Memory B cell (primary cell): ENCODE data around the gene SAP25.
"Not testable (repeated sequence)": the region's sequence is repeated elsewhere in the genome, so short reads cannot be mapped to it uniquely, and the experiment has no call there.

Experiments
- ATAC-seq: fragments of 150-1000 bp; cut with Tn5 transposase; 2 replicates; pipeline ENCODE4 v1.10.0; 2021; ENCODE audit warnings: low read depth, mild to moderate bottlenecking, moderate library complexity
- DNase-seq, 2 donors: peaks; one replicate each; pipeline ENCODE4 v3.0.0; 2022; ENCODE audit warnings: low spot score in 2 of 2
- H3K27ac Mint-ChIP-seq: one replicate; pipeline ENCODE4 v1.8.0; 2022; ENCODE audit warnings: mild to moderate bottlenecking, moderate library complexity, mixed read lengths
- H3K27me3 Mint-ChIP-seq: one replicate; pipeline ENCODE4 v1.8.0; 2022; ENCODE audit warnings: mixed read lengths
- H3K36me3 Mint-ChIP-seq: one replicate; pipeline ENCODE4 v1.8.0; 2022; ENCODE audit warnings: mild to moderate bottlenecking, mixed read lengths
- H3K4me1 Mint-ChIP-seq: one replicate; pipeline ENCODE4 v1.8.0; 2022; ENCODE audit warnings: mixed read lengths
- H3K4me3 Mint-ChIP-seq: one replicate; pipeline ENCODE4 v1.8.0; 2022; ENCODE audit warnings: mild to moderate bottlenecking, moderate library complexity, mixed read lengths
- H3K9me3 Mint-ChIP-seq: one replicate; pipeline ENCODE4 v1.8.0; 2022; ENCODE audit warnings: mixed read lengths

SAP25 gene

GRCh38 chr7:100566018-100566531 lies 7.6 kb downstream of the SAP25 start:
- Mint-ChIP-seq H3K36me3 (peaks cover 4% of the 10 kb centered on the region), H3K27ac (no peak overlapping the region)

GRCh38 chr7:100565133-100565571 lies 8.5 kb downstream of the SAP25 start:
- no peaks in the 10 kb centered on the region for H3K27me3 Mint-ChIP-seq
- H3K4me3 Mint-ChIP-seq = no peak overlapping the region
- peaks cover 4% of the 10 kb centered on the region for H3K36me3 Mint-ChIP-seq
- no peaks in the 10 kb centered on the region for H3K9me3 Mint-ChIP-seq
- H3K27ac Mint-ChIP-seq = no peak overlapping the region
- no peak for DNase-seq
- ATAC-seq = no peak
- peaks cover 23% of the 10 kb centered on the region for H3K4me1 Mint-ChIP-seq

More at GRCh38 chr7:100566018-100566531, 7.6 kb downstream of the SAP25 start:
- H3K27me3 Mint-ChIP-seq = no peaks in the 10 kb centered on the region
- ATAC-seq (no peak), DNase-seq (no peak)
- H3K9me3 Mint-ChIP-seq = no peaks in the 10 kb centered on the region
- H3K4me1 Mint-ChIP-seq = peaks cover 23% of the 10 kb centered on the region
- no peak overlapping the region for H3K4me3 Mint-ChIP-seq

- H3K36me3 Mint-ChIP-seq, DNase-seq, H3K4me3 Mint-ChIP-seq, H3K27ac Mint-ChIP-seq, ATAC-seq, H3K27me3 Mint-ChIP-seq, H3K9me3 Mint-ChIP-seq: not testable (repeated sequence)
- peaks cover 23% of the 10 kb centered on the region for H3K4me1 Mint-ChIP-seq
Measured at GRCh38 chr7:100564405-100564804, 9.3 kb downstream of the SAP25 start.

GRCh38 chr7:100563809-100564400 lies 9.8 kb downstream of the SAP25 start:
- DNase-seq (peak; percentile 83 to 89), ATAC-seq (peak; percentile 68)
- peaks cover 21% of the 10 kb centered on the region for H3K4me1 Mint-ChIP-seq
- no peak overlapping the region for H3K27ac Mint-ChIP-seq
- peaks cover 4% of the 10 kb centered on the region for H3K36me3 Mint-ChIP-seq
- H3K4me3 Mint-ChIP-seq = no peak overlapping the region
- no peaks in the 10 kb centered on the region for H3K27me3 Mint-ChIP-seq
- no peaks in the 10 kb centered on the region for H3K9me3 Mint-ChIP-seq

GRCh38 chr7:100563100-100563564 lies 10.6 kb downstream of the SAP25 start:
- no peak overlapping the region for H3K27ac Mint-ChIP-seq
- H3K27me3 Mint-ChIP-seq = no peaks in the 10 kb centered on the region
- peaks cover 4% of the 10 kb centered on the region for H3K36me3 Mint-ChIP-seq

GRCh38 chr7:100562195-100563099 lies 11.3 kb downstream of the SAP25 start:
- H3K9me3 Mint-ChIP-seq = no peaks in the 10 kb centered on the region
- no peak for DNase-seq
- no peak overlapping the region for H3K27ac Mint-ChIP-seq
- peaks cover 11% of the 10 kb centered on the region for H3K4me1 Mint-ChIP-seq
- no peaks in the 10 kb centered on the region for H3K27me3 Mint-ChIP-seq
- H3K36me3 Mint-ChIP-seq = peaks cover 4% of the 10 kb centered on the region
- no peak for ATAC-seq
- no peak overlapping the region for H3K4me3 Mint-ChIP-seq

More at GRCh38 chr7:100563100-100563564, 10.6 kb downstream of the SAP25 start:
- no peak for DNase-seq
- Mint-ChIP-seq H3K4me1 (peaks cover 16% of the 10 kb centered on the region), H3K4me3 (no peak overlapping the region), H3K9me3 (no peaks in the 10 kb centered on the region)
- ATAC-seq = no peak

GRCh38 chr7:100561491-100562194 lies 12.1 kb downstream of the SAP25 start:
- DNase-seq (no peak), ATAC-seq (no peak)
- no peaks in the 10 kb centered on the region for H3K9me3 Mint-ChIP-seq
- peaks cover 4% of the 10 kb centered on the region for H3K36me3 Mint-ChIP-seq
- H3K4me3 Mint-ChIP-seq = no peak overlapping the region
- H3K27ac Mint-ChIP-seq = no peak overlapping the region
- H3K4me1 Mint-ChIP-seq = peaks cover 7% of the 10 kb centered on the region
- H3K27me3 Mint-ChIP-seq = no peaks in the 10 kb centered on the region

- Mint-ChIP-seq H3K4me1 (peaks cover 5% of the 10 kb centered on the region), H3K9me3 (no peaks in the 10 kb centered on the region), H3K27me3 (no peaks in the 10 kb centered on the region), H3K27ac (no peak overlapping the region), H3K36me3 (peaks cover 11% of the 10 kb centered on the region), H3K4me3 (no peak overlapping the region)
- ATAC-seq (no peak), DNase-seq (no peak)
Measured at GRCh38 chr7:100559127-100559526, 14.6 kb downstream of the SAP25 start.

GRCh38 chr7:100556541-100556940 lies 17.2 kb downstream of the SAP25 start:
- Mint-ChIP-seq H3K27ac (no peak overlapping the region), H3K4me3 (no peak overlapping the region), H3K9me3 (no peaks in the 10 kb centered on the region), H3K36me3 (peaks cover 9% of the 10 kb centered on the region), H3K4me1 (peaks cover 5% of the 10 kb centered on the region), H3K27me3 (no peaks in the 10 kb centered on the region)
- ATAC-seq (no peak), DNase-seq (no peak)

- Mint-ChIP-seq H3K9me3 (no peaks in the 10 kb centered on the region), H3K36me3 (peaks cover 9% of the 10 kb centered on the region), H3K4me1 (peaks cover 5% of the 10 kb centered on the region), H3K27ac (no peak overlapping the region), H3K4me3 (no peak overlapping the region), H3K27me3 (no peaks in the 10 kb centered on the region)
- ATAC-seq (no peak), DNase-seq (no peak)
Measured at GRCh38 chr7:100555701-100556100, 18.0 kb downstream of the SAP25 start.

- H3K36me3 Mint-ChIP-seq = peaks cover 9% of the 10 kb centered on the region
- H3K27me3 Mint-ChIP-seq = no peaks in the 10 kb centered on the region
- no peak overlapping the region for H3K27ac Mint-ChIP-seq
- DNase-seq (no peak), ATAC-seq (no peak)
- peaks cover 9% of the 10 kb centered on the region for H3K4me1 Mint-ChIP-seq
- H3K4me3 Mint-ChIP-seq = no peak overlapping the region
- H3K9me3 Mint-ChIP-seq = no peaks in the 10 kb centered on the region
Measured at GRCh38 chr7:100553032-100553431, 20.7 kb downstream of the SAP25 start.

- no peak overlapping the region for H3K4me3 Mint-ChIP-seq
- peaks cover 13% of the 10 kb centered on the region for H3K4me1 Mint-ChIP-seq
- DNase-seq (no peak), ATAC-seq (no peak)
- H3K27me3 Mint-ChIP-seq = no peaks in the 10 kb centered on the region
- H3K36me3 Mint-ChIP-seq = peaks cover 9% of the 10 kb centered on the region
- H3K27ac Mint-ChIP-seq = no peak overlapping the region
- no peaks in the 10 kb centered on the region for H3K9me3 Mint-ChIP-seq
Measured at GRCh38 chr7:100552532-100552931, 21.2 kb downstream of the SAP25 start.

- DNase-seq, H3K27me3 Mint-ChIP-seq, H3K9me3 Mint-ChIP-seq, H3K36me3 Mint-ChIP-seq, ATAC-seq, H3K4me3 Mint-ChIP-seq: not testable (repeated sequence)
- Mint-ChIP-seq H3K4me1 (peaks cover 46% of the 10 kb centered on the region), H3K27ac (peak overlapping the region; percentile 23)
Measured at GRCh38 chr7:100548446-100548845, 25.3 kb downstream of the SAP25 start.

- Mint-ChIP-seq H3K4me3 (peak overlapping the region; percentile 3), H3K4me1 (peaks cover 50% of the 10 kb centered on the region), H3K27ac (peak overlapping the region; percentile 67), H3K9me3 (no peaks in the 10 kb centered on the region), H3K27me3 (no peaks in the 10 kb centered on the region), H3K36me3 (peaks cover 2% of the 10 kb centered on the region)
- no peak for DNase-seq
- ATAC-seq = no peak
Measured at GRCh38 chr7:100547872-100548271, 25.8 kb downstream of the SAP25 start.
